ENCODE measurements around the gene RNF166.

The RNF166 gene

DNA sequence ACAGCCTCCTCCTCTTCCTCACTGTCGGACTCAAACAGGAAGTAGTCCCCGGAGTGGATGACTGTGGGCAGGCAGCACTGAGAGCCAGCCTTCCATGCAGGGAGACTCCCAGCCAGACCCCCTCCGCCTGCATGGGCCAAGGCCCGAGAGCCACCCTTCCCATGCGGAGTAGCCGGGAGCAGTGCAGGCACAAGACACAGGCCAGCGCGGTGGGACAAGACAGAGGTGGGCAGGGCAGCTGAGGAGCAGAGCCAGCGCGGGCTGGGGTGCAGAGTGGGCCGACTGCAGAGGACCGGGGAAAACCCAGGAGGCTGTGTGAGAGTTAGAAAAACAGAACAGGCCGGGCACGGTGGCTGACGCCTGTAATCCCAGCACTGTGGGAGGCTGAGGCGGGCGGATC lies 17.7 kb upstream of the RNF166 start:
- DNase-seq (ENCODE audit: extremely low read depth, insufficient read length), result no peak
- Histone ChIP-seq H3K36me3 (ENCODE audit: control insufficient read depth, insufficient read depth, low read length) (peaks cover 65% of the 10 kb centered on the region), H3K4me3 (replicated peaks; ENCODE audit: low read depth, low read length) (no peak overlapping the region), H3K27me3 (replicated peaks; ENCODE audit: control insufficient read depth, insufficient read depth, low read length) (no peaks in the 10 kb centered on the region)
- TF ChIP-seq, protein P1, sequence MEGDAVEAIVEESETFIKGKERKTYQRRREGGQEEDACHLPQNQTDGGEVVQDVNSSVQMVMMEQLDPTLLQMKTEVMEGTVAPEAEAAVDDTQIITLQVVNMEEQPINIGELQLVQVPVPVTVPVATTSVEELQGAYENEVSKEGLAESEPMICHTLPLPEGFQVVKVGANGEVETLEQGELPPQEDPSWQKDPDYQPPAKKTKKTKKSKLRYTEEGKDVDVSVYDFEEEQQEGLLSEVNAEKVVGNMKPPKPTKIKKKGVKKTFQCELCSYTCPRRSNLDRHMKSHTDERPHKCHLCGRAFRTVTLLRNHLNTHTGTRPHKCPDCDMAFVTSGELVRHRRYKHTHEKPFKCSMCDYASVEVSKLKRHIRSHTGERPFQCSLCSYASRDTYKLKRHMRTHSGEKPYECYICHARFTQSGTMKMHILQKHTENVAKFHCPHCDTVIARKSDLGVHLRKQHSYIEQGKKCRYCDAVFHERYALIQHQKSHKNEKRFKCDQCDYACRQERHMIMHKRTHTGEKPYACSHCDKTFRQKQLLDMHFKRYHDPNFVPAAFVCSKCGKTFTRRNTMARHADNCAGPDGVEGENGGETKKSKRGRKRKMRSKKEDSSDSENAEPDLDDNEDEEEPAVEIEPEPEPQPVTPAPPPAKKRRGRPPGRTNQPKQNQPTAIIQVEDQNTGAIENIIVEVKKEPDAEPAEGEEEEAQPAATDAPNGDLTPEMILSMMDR (IDR thresholded peaks at IDR 0.05; ENCODE audit: insufficient read depth, low read length, poor library complexity, severe bottlenecking), result no peak

DNA sequence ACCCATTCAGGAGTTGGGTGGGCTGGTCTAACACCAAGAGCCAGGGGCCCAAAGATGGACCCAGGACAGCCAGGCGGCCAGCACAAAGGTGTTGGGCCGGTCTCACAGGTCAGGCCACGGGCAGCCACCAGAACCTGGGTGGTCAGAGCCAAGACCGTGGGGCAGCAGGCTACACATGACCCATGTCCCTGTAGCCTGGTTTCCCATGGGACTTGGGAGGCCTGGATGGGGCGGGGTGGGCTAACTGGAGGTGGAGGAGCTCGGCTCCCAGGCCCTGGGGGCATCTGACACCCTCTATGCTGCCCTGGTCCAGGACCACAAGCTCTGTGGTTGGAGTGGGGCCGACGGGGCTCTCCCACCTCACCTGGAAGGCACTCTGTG lies 17.3 kb upstream of the RNF166 start:
- H3K4me3 ChIP-seq (replicated peaks; ENCODE audit: low read depth, low read length), result no peak overlapping the region
- TF ChIP-seq, protein P1 (IDR thresholded peaks at IDR 0.05; ENCODE audit: insufficient read depth, low read length, poor library complexity, severe bottlenecking), result no peak
- no peaks in the 10 kb centered on the region for H3K27me3 ChIP-seq (replicated peaks; ENCODE audit: control insufficient read depth, insufficient read depth, low read length)
- H3K36me3 ChIP-seq (ENCODE audit: control insufficient read depth, insufficient read depth, low read length), result peaks cover 69% of the 10 kb centered on the region
- no peak for DNase-seq (ENCODE audit: extremely low read depth, insufficient read length)

- TF ChIP-seq, protein P1 (IDR thresholded peaks at IDR 0.05; ENCODE audit: insufficient read depth, low read length, poor library complexity, severe bottlenecking), result no peak
- Histone ChIP-seq H3K36me3 (ENCODE audit: control insufficient read depth, insufficient read depth, low read length) (peaks cover 71% of the 10 kb centered on the region), H3K4me3 (replicated peaks; ENCODE audit: low read depth, low read length) (no peak overlapping the region), H3K27me3 (replicated peaks; ENCODE audit: control insufficient read depth, insufficient read depth, low read length) (no peaks in the 10 kb centered on the region)
- DNase-seq (ENCODE audit: extremely low read depth, insufficient read length), result no peak
These were observed 16.7 kb upstream of the RNF166 start for GRCh38 chr16:88722784-88723506.

DNA sequence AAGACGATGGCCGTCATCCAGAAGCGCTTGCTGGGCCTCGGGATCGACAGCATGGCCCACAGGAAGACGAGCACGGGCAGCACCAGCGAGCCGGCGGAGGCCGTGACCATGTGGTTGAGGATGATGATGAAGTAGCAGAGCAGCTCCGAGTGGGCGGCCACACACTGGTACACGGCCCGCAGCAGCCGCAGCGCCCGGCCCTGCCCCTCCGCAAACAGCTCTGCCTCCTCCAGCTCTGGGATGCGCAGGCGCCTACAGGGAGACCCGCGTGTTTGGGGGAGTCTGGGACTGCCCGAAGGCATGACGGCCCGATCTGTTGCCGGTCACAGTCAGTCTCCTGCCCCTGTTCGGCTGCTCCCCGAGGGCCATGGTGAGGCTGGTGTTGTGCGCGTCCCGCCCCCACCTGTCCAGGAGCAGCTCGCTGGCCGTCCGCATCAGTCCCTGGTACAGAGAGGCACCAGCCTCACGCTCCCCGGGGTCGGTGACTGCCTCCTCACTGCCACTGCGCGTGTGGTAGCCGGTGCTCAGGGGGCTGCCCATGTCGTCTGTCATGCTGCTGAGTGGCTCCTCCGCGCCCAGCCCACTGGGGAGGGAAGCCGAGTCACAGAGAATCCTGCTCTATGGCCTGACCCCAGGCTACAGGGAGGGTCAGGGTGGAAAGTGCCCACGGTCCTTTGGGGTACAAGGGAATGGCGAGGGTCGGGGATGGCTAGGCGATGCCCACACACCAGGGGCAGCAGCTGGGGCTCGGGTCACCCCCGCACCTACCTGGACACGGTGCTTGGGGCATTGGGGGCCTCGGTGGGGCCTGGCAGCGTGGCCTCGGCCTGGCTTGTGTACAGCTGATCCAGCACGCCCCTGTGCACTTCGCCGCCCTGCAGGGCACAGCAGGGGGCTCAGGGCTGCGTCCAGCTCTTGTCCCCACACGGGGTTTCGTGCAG lies 15.9 kb upstream of the RNF166 start:
- H3K27me3 ChIP-seq (replicated peaks; ENCODE audit: control insufficient read depth, insufficient read depth, low read length), result no peaks in the 10 kb centered on the region
- no peak overlapping the region for H3K4me3 ChIP-seq (replicated peaks; ENCODE audit: low read depth, low read length)
- no peak for DNase-seq (ENCODE audit: extremely low read depth, insufficient read length)
- H3K36me3 ChIP-seq (ENCODE audit: control insufficient read depth, insufficient read depth, low read length), result peaks cover 73% of the 10 kb centered on the region
- TF ChIP-seq, protein P1 (IDR thresholded peaks at IDR 0.05; ENCODE audit: insufficient read depth, low read length, poor library complexity, severe bottlenecking), result no peak

DNA sequence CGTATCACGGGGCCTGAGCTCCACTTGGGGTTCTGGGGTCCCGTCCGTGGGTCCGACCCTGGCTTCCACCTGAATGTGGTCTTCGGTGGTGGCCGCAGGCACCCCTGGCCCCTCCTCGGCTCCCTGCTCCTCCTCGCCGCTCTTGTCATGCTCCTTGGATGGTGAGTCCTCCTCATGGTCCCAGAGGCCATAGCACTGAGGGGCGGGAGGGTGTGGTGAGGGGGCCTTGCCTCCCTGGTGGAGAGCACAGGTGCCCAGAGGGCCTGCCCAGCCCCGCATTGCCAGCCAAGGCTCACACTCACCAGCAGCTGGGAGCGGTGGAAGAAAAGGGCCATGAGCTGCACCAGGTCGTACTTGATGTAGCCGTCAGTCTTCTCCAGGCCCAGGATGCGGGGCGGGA lies 15.0 kb upstream of the RNF166 start:
- H3K4me3 ChIP-seq (replicated peaks; ENCODE audit: low read depth, low read length), result no peak overlapping the region
- peaks cover 77% of the 10 kb centered on the region for H3K36me3 ChIP-seq (ENCODE audit: control insufficient read depth, insufficient read depth, low read length)
- no peaks in the 10 kb centered on the region for H3K27me3 ChIP-seq (replicated peaks; ENCODE audit: control insufficient read depth, insufficient read depth, low read length)
- TF ChIP-seq, protein P1 (IDR thresholded peaks at IDR 0.05; ENCODE audit: insufficient read depth, low read length, poor library complexity, severe bottlenecking), result no peak
- DNase-seq (ENCODE audit: extremely low read depth, insufficient read length), result no peak
